Ishikawa (cell line): ENCODE results near the gene PANX2.

Experiments
- CEBPB ChIP-seq: IDR thresholded peaks from 2 replicates; pipeline ENCODE4 v1.6.1; 2012
- CREB1 ChIP-seq: IDR thresholded peaks from 2 replicates; pipeline ENCODE4 v1.6.1; 2012; ENCODE audit warnings: low read depth
- EGR1 ChIP-seq: IDR thresholded peaks from 2 replicates; pipeline ENCODE4 v1.6.1; 2012
- EP300 ChIP-seq: IDR thresholded peaks from 2 replicates; pipeline ENCODE4 v1.6.1; 2012; ENCODE audit warnings: borderline replicate concordance
- FOXM1 ChIP-seq: IDR thresholded peaks from 2 replicates; pipeline ENCODE4 v1.6.1; 2012; ENCODE audit warnings: low read depth, borderline replicate concordance
- MAX ChIP-seq: IDR thresholded peaks from 2 replicates; pipeline ENCODE4 v1.6.1; 2012
- NFIC ChIP-seq: IDR thresholded peaks from 2 replicates; pipeline ENCODE4 v1.6.1; 2012
- RAD21 ChIP-seq: IDR thresholded peaks from 2 replicates; pipeline ENCODE4 v1.6.1; 2012; ENCODE audit warnings: low read depth
- REST ChIP-seq: IDR thresholded peaks from 2 replicates; pipeline ENCODE4 v1.6.1; 2012; ENCODE audit warnings: low read depth, mild to moderate bottlenecking
- TAF1 ChIP-seq: IDR thresholded peaks from 2 replicates; pipeline ENCODE4 v1.6.1; 2012; ENCODE audit warnings: low read depth, mild to moderate bottlenecking
- TCF12 ChIP-seq: IDR thresholded peaks from 2 replicates; pipeline ENCODE4 v1.6.1; 2012; ENCODE audit warnings: low read depth
- TEAD4 ChIP-seq: IDR thresholded peaks from 2 replicates; pipeline ENCODE4 v1.6.1; 2012
- USF1 ChIP-seq: IDR thresholded peaks from 2 replicates; pipeline ENCODE4 v1.6.1; 2012
- YY1 ChIP-seq: IDR thresholded peaks from 2 replicates; pipeline ENCODE4 v1.6.1; 2012; ENCODE audit warnings: low read depth
- ZBTB7A ChIP-seq: IDR thresholded peaks from 2 replicates; pipeline ENCODE4 v1.6.1; 2012; ENCODE audit warnings: low read depth

PANX2 gene

GRCh38 chr22:50160947-50161346 lies 9.6 kb upstream of the PANX2 start:
- no peak for TF ChIP-seq ZBTB7A
- no peak for TF ChIP-seq MAX
- TF ChIP-seq RAD21, result no peak
- TF ChIP-seq EGR1, result no peak
- no peak for TF ChIP-seq CEBPB
- no peak for TF ChIP-seq TAF1
- TF ChIP-seq YY1, result no peak
- TF ChIP-seq USF1, result no peak
- no peak for TF ChIP-seq EP300
- TF ChIP-seq CREB1, result no peak
- TF ChIP-seq NFIC, result no peak
- no peak for TF ChIP-seq REST
- no peak for TF ChIP-seq TCF12
- TF ChIP-seq TEAD4, result no peak
- TF ChIP-seq FOXM1, result no peak

- TF ChIP-seq RAD21, result no peak
- no peak for TF ChIP-seq MAX
- no peak for TF ChIP-seq CREB1
- TF ChIP-seq TCF12, result no peak
- TF ChIP-seq REST, result no peak
Measured at GRCh38 chr22:50161508-50162390, 8.8 kb upstream of the PANX2 start.

GRCh38 chr22:50162391-50162956 lies 8.1 kb upstream of the PANX2 start:
- TF ChIP-seq TEAD4 (no peak), FOXM1 (no peak), EGR1 (no peak), REST (no peak), TAF1 (no peak), CEBPB (no peak), EP300 (no peak), RAD21 (no peak), NFIC (no peak), CREB1 (no peak)

- TF ChIP-seq USF1, result no peak
- no peak for TF ChIP-seq EP300
Measured at GRCh38 chr22:50165436-50166123, 5.0 kb upstream of the PANX2 start.
